ENCODE data around the gene HAO1.

- TF ChIP-seq CTCF (IDR thresholded peaks at IDR 0.05; ENCODE audit: insufficient read depth, low read depth, low read length) = no peak
- TF ChIP-seq EZH2 (IDR thresholded peaks at IDR 0.05; ENCODE audit: insufficient read depth, low read length) = no peak
These were observed 96.6 kb downstream of the HAO1 start for GRCh38 chr20:7843613-7844012.
